WERI-Rb-1 (cell line): ENCODE measurements around the gene WDTC1.
A peak's percentile ranks its signal among the peaks of the same experiment; 100 is the strongest.

Source experiments
- DNase-seq: peaks from one replicate; pipeline ENCODE4 v3.0.0-alpha.2; 2020
- H3K27ac ChIP-seq: fragments of 250-450 bp; sonication (Bioruptor Pico); 2 replicates; pipeline ENCODE4 v1.5.1; 2020; ENCODE audit warnings: mild to moderate bottlenecking, moderate library complexity
- H3K27me3 ChIP-seq: fragments of 250-450 bp; sonication (Bioruptor Pico); 2 replicates; pipeline ENCODE4 v1.5.1; 2021; ENCODE audit warnings: mild to moderate bottlenecking, low read depth, moderate library complexity; ENCODE audit not compliant: insufficient read depth, severe bottlenecking
- H3K36me3 ChIP-seq: fragments of 250-450 bp; sonication (Bioruptor Pico); 2 replicates; pipeline ENCODE4 v1.5.1; 2020; ENCODE audit warnings: mild to moderate bottlenecking, moderate library complexity
- H3K4me3 ChIP-seq: 2 replicates; pipeline ENCODE4 v1.5.1; 2011; ENCODE audit warnings: low read depth, mild to moderate bottlenecking, control low read depth, low read length
- H3K9me3 ChIP-seq: fragments of 250-450 bp; sonication (Bioruptor Pico); 2 replicates; pipeline ENCODE4 v1.5.1; 2021; ENCODE audit warnings: mild to moderate bottlenecking, moderate library complexity; ENCODE audit not compliant: severe bottlenecking
- CTCF ChIP-seq: IDR thresholded peaks from 2 replicates; pipeline ENCODE4 v1.5.1; 2011; ENCODE audit warnings: low read depth, mild to moderate bottlenecking, control low read depth, inconsistent platforms, low read length

The WDTC1 gene

DNA sequence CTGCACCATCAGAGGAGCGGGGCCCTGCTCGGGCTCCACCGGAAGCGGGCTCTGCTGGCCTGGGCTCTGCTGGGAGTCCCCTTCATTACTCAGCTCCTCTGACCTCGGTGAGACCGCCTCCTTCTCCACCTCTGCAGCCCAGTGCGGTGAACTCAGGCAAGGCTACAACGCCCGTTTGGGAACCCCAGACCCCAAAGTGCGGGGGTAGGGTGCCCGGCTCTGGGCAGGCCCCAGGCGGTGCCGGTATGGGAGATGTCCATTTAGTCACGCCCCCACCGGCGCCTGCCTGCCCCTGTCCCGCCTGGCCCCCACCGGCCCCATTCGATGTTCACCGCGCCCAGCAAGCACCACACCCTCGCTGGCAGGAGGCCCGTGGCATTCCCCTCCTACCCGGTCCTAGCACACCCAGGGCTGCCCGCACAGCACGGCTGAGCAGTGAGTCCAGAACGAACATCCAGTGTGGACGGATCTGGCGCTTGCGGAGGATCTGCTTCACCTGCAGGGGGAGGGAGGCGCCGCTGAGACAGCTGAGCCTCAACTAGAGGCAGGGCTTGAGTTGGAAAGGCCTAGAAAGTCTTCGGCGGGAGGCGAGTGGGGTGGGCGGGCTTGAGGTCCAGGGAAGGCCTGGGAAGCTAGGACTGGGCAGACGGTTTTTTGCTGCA lies 122.3 kb downstream of the WDTC1 start:
- no peaks in the 10 kb centered on the region for H3K27me3 ChIP-seq
- no peaks in the 10 kb centered on the region for H3K9me3 ChIP-seq
- peaks cover 8% of the 10 kb centered on the region for H3K36me3 ChIP-seq
- no peak overlapping the region for H3K27ac ChIP-seq
- DNase-seq, result peak; percentile 42
- H3K4me3 ChIP-seq, result no peak overlapping the region
- peak; percentile 3; the same call in 1 of the 2 replicates for TF ChIP-seq CTCF

GRCh38 chr1:27357281-27358037 lies 123.0 kb downstream of the WDTC1 start:
- H3K27me3 ChIP-seq, result no peaks in the 10 kb centered on the region
- DNase-seq, result peak; percentile 70
- H3K4me3 ChIP-seq, result no peak overlapping the region
- no peaks in the 10 kb centered on the region for H3K9me3 ChIP-seq
- TF ChIP-seq CTCF, result peak; percentile 97
- H3K36me3 ChIP-seq, result peaks cover 8% of the 10 kb centered on the region
- H3K27ac ChIP-seq, result no peak overlapping the region
